Panc1 (cell line): ENCODE measurements around the gene GPATCH8. TPM values are rescaled to one million over a fixed set of nuclear protein-coding genes. Genes with fewer than 3 reads are reported as not detected.

Experiments used
- ATAC-seq: fragments of 200-7000 bp; cut with Tn5 transposase; 2 replicates; pipeline ENCODE4 v1.9.1; 2020; ENCODE audit warnings: mild to moderate bottlenecking, moderate library complexity
- BruUV-seq: library from RNA; stranded (reverse); fragments of 400-500 nt; replicated peaks from 2 replicates; lab custom pipeline; 2021; lab: Mats Ljungman, UMichigan
- CTCF ChIA-PET: fragments of 300-600 bp; sonication (Branson Sonifier 250); formaldehyde crosslinking; loops from one replicate; lab custom pipeline; 2022; ENCODE audit warnings: antibody characterized with exemption; lab: Charles Lee
- POLR2A ChIA-PET: fragments of 300-600 bp; sonication (Branson Sonifier 250); formaldehyde crosslinking; loops from one replicate; lab custom pipeline; 2022; ENCODE audit warnings: antibody characterized with exemption; lab: Charles Lee
- DNase-seq: peaks from one replicate; pipeline ENCODE4 v3.0.0-alpha.2; 2010; ENCODE audit warnings: low read depth, low spot score
- H3K27ac ChIP-seq: 2 replicates; pipeline ENCODE4 v1.5.1; 2011; ENCODE audit warnings: mild to moderate bottlenecking, low read length, inconsistent platforms
- H3K27me3 ChIP-seq: fragments of 200-500 bp; sonication (Bioruptor generic); 2 replicates; pipeline ENCODE4 v1.6.0; 2014; ENCODE audit warnings: low read length, inconsistent platforms; ENCODE audit not compliant: control insufficient read depth, insufficient read depth
- H3K36me3 ChIP-seq: fragments of 200-500 bp; sonication (Bioruptor generic); 2 replicates; pipeline ENCODE4 v1.5.1; 2014; ENCODE audit warnings: inconsistent platforms, mild to moderate bottlenecking, low read length, moderate library complexity; ENCODE audit not compliant: control insufficient read depth, insufficient read depth
- H3K4me1 ChIP-seq: 2 replicates; pipeline ENCODE4 v1.5.1; 2011; ENCODE audit warnings: inconsistent platforms, mild to moderate bottlenecking, low read length, moderate library complexity; ENCODE audit not compliant: control insufficient read depth, insufficient read depth
- H3K4me3 ChIP-seq, 2 experiments: 2 replicates each; pipeline ENCODE4 v1.5.1; 2011 to 2012; ENCODE audit warnings: low read depth in 2 of 2, low read length in 2 of 2, mild to moderate bottlenecking in 2 of 2, inconsistent platforms in 1 of 2, moderate library complexity in 1 of 2
- H3K9me3 ChIP-seq: fragments of 200-500 bp; sonication (Bioruptor generic); 2 replicates; pipeline ENCODE4 v1.5.1; 2014; ENCODE audit warnings: low read depth, mild to moderate bottlenecking, inconsistent platforms, low read length, moderate library complexity; ENCODE audit not compliant: control insufficient read depth, insufficient read depth
- POLR2AphosphoS5 ChIP-seq: IDR thresholded peaks from 2 replicates; pipeline ENCODE4 v1.6.1; 2012; ENCODE audit warnings: mild to moderate bottlenecking, low read depth, low read length, moderate library complexity
- SIN3A ChIP-seq: IDR thresholded peaks from 2 replicates; pipeline ENCODE4 v1.6.1; 2012; ENCODE audit warnings: low read depth, mild to moderate bottlenecking, low read length, moderate library complexity, borderline replicate concordance; ENCODE audit not compliant: insufficient read depth
- TCF7L2 ChIP-seq: IDR thresholded peaks from 2 replicates; pipeline ENCODE4 v1.6.1; 2011; ENCODE audit warnings: mild to moderate bottlenecking, low read depth, low read length, inconsistent platforms
- in situ Hi-C: cut with HindIII; loops from 2 replicates; pipeline ENCODE4 v1.10.0; 2016; ENCODE audit warnings: low sequenced_read_pairs, low pct_unique_long_range_greater_than_20kb
- intact Hi-C: fragments of 100-400 bp; cut with micrococcal nuclease; formaldehyde crosslinking; loops from one replicate; pipeline ENCODE4 v1.10.0; 2022; ENCODE audit not compliant: unreplicated experiment
- total RNA-seq: library from RNA; stranded (reverse); gene quantifications from one replicate; pipeline ENCODE4 v1.2.1, GENCODE V29; 2021; ENCODE audit not compliant: unreplicated experiment
- TF ChIP-seq, protein P1 (sequence below), 2 experiments: IDR thresholded peaks; 2 replicates each; pipeline ENCODE4 v1.6.1; 2011 to 2012; ENCODE audit warnings: low read depth in 2 of 2, control low read depth in 1 of 2, low read length in 1 of 2, mild to moderate bottlenecking in 1 of 2, moderate library complexity in 1 of 2; ENCODE audit not compliant: insufficient read depth in 1 of 2
- TF ChIP-seq, protein P2 (sequence below): fragments of 450-650 bp; IDR thresholded peaks from 2 replicates; pipeline ENCODE4 v1.5.1; 2017; ENCODE audit warnings: mild to moderate bottlenecking

The GPATCH8 gene
- total RNA-seq, 1 experiment from 2014 or later, result 30.8 TPM

- no peaks in the 10 kb centered on the region for H3K9me3 ChIP-seq
- H3K4me3 ChIP-seq, result no peak overlapping the region
- no TSS peak for BruUV-seq
- POLR2A ChIA-PET, result no interaction called here
- intact Hi-C loops, result no loop called here
- H3K36me3 ChIP-seq, result no peaks in the 10 kb centered on the region
- no peaks in the 10 kb centered on the region for H3K27me3 ChIP-seq
- no peak overlapping the region for H3K27ac ChIP-seq
- in situ Hi-C loops, result no loop called here
- TF ChIP-seq, protein P1, sequence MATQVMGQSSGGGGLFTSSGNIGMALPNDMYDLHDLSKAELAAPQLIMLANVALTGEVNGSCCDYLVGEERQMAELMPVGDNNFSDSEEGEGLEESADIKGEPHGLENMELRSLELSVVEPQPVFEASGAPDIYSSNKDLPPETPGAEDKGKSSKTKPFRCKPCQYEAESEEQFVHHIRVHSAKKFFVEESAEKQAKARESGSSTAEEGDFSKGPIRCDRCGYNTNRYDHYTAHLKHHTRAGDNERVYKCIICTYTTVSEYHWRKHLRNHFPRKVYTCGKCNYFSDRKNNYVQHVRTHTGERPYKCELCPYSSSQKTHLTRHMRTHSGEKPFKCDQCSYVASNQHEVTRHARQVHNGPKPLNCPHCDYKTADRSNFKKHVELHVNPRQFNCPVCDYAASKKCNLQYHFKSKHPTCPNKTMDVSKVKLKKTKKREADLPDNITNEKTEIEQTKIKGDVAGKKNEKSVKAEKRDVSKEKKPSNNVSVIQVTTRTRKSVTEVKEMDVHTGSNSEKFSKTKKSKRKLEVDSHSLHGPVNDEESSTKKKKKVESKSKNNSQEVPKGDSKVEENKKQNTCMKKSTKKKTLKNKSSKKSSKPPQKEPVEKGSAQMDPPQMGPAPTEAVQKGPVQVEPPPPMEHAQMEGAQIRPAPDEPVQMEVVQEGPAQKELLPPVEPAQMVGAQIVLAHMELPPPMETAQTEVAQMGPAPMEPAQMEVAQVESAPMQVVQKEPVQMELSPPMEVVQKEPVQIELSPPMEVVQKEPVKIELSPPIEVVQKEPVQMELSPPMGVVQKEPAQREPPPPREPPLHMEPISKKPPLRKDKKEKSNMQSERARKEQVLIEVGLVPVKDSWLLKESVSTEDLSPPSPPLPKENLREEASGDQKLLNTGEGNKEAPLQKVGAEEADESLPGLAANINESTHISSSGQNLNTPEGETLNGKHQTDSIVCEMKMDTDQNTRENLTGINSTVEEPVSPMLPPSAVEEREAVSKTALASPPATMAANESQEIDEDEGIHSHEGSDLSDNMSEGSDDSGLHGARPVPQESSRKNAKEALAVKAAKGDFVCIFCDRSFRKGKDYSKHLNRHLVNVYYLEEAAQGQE (IDR thresholded peaks at IDR 0.05; ENCODE audit: insufficient read depth in 1 of 2, low read depth in 2 of 2, low read length in 1 of 2), result no peak
- no peak for TF ChIP-seq POLR2AphosphoS5
- no peak for TF ChIP-seq SIN3A
- no peak for TF ChIP-seq TCF7L2
- TF ChIP-seq, protein P2, sequence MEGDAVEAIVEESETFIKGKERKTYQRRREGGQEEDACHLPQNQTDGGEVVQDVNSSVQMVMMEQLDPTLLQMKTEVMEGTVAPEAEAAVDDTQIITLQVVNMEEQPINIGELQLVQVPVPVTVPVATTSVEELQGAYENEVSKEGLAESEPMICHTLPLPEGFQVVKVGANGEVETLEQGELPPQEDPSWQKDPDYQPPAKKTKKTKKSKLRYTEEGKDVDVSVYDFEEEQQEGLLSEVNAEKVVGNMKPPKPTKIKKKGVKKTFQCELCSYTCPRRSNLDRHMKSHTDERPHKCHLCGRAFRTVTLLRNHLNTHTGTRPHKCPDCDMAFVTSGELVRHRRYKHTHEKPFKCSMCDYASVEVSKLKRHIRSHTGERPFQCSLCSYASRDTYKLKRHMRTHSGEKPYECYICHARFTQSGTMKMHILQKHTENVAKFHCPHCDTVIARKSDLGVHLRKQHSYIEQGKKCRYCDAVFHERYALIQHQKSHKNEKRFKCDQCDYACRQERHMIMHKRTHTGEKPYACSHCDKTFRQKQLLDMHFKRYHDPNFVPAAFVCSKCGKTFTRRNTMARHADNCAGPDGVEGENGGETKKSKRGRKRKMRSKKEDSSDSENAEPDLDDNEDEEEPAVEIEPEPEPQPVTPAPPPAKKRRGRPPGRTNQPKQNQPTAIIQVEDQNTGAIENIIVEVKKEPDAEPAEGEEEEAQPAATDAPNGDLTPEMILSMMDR, result no peak
- DNase-seq (no peak), ATAC-seq (no peak)
- H3K4me1 ChIP-seq, result no peaks in the 10 kb centered on the region; the same call in 1 of the 2 replicates
- CTCF ChIA-PET, result no interaction called here
These were observed 26.7 kb upstream of the GPATCH8 start for GRCh38 chr17:44529864-44530263.

DNA sequence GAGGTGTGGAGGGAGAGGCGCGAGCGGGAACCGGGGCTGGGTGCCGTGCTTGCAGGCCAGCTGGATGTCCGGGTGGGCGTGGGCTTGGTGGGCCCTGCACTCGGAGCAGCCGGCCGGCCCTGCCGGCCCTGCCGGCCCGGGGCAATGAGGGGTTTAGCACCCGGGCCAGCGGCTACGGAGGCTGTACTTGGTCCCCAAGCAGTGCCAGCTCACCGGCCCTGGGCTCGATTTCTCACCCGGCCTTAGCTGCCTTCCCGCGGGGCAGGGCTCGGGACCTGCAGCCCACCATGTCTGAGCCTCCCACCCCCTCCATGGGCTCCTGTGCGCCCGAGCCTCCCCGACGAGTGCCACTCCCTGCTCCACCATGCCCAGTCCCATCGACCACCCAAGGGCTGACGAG lies 24.7 kb upstream of the GPATCH8 start:
- intact Hi-C loops, result no loop called here
- POLR2A ChIA-PET, result no interaction called here
- Histone ChIP-seq H3K27me3 (no peaks in the 10 kb centered on the region), H3K4me1 (no peaks in the 10 kb centered on the region), H3K4me3 (no peak overlapping the region), H3K9me3 (no peaks in the 10 kb centered on the region), H3K27ac (no peak overlapping the region), H3K36me3 (no peaks in the 10 kb centered on the region)
- in situ Hi-C loops, result no loop called here
- BruUV-seq, result no TSS peak
- DNase-seq, result no peak
- CTCF ChIA-PET, result no interaction called here
- TF ChIP-seq, protein P2, result no peak
- TF ChIP-seq POLR2AphosphoS5, result no peak
- TF ChIP-seq TCF7L2, result no peak
- TF ChIP-seq SIN3A, result no peak
- TF ChIP-seq, protein P1 (IDR thresholded peaks at IDR 0.05; ENCODE audit: insufficient read depth in 1 of 2, low read depth in 2 of 2, low read length in 1 of 2), result no peak
- ATAC-seq, result no peak
